Mesodermal cell (in vitro differentiated cells): ENCODE data around the gene WSCD1.

Experiments
- H3K27ac ChIP-seq: 2 replicates; pipeline ENCODE4 v1.7.0; 2013; ENCODE audit warnings: mild to moderate bottlenecking, low read depth, low read length, moderate library complexity; ENCODE audit not compliant: severe bottlenecking
- H3K36me3 ChIP-seq: 2 replicates; pipeline ENCODE4 v1.7.1; 2013; ENCODE audit warnings: mild to moderate bottlenecking, low read length, moderate library complexity; ENCODE audit not compliant: control insufficient read depth, insufficient read depth
- H3K4me1 ChIP-seq: one replicate; pipeline ENCODE4 v1.7.1; 2013; ENCODE audit warnings: mild to moderate bottlenecking, low read length; ENCODE audit not compliant: insufficient read depth, control insufficient read depth, poor library complexity, severe bottlenecking
- H3K4me3 ChIP-seq: 2 replicates; pipeline ENCODE4 v1.7.0; 2013; ENCODE audit warnings: low read length, control low read depth, mild to moderate bottlenecking; ENCODE audit not compliant: insufficient read depth, poor library complexity, severe bottlenecking; ENCODE audit errors: extremely low read depth
- H3K9me3 ChIP-seq: 2 replicates; pipeline ENCODE4 v1.7.1; 2013; ENCODE audit warnings: mild to moderate bottlenecking, low read length, moderate library complexity; ENCODE audit not compliant: control insufficient read depth
- WGBS, 2 experiments: methylation state at CpG; one replicate each; pipeline ENCODE4 v1.1.5; 2013; ENCODE audit warnings: missing lambda C conversion rate in 2 of 2; ENCODE audit not compliant: insufficient coverage in 2 of 2; 5-methylcytosine and 5-hydroxymethylcytosine counted together

Gene WSCD1

DNA sequence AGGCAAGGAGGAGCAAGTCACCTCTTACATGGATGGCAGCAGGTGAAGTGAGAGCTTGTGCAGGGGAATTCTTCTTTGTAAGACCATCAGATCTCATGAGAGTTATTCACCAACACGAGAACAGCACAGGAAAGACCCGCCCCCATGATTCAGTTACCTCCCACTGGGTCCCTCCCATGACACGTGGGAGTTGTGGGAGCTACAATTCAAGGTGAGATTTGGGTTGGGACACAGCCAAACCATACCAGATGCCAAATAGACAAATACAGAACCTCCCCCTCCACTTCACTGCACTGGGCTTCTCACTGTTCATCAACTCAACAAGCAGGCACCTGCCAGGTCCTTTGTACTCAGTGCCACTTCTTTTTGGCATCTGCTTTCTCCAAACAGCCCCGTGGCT is 100.2 kb downstream of the WSCD1 start:
- Histone ChIP-seq H3K36me3 (no peaks in the 10 kb centered on the region), H3K27ac (no peak overlapping the region), H3K4me1 (no peaks in the 10 kb centered on the region), H3K9me3 (no peaks in the 10 kb centered on the region), H3K4me3 (no peak overlapping the region)
- WGBS, 2 experiments, result 83 to 94% methylated on average over 2 of the region's 4 CpGs

DNA sequence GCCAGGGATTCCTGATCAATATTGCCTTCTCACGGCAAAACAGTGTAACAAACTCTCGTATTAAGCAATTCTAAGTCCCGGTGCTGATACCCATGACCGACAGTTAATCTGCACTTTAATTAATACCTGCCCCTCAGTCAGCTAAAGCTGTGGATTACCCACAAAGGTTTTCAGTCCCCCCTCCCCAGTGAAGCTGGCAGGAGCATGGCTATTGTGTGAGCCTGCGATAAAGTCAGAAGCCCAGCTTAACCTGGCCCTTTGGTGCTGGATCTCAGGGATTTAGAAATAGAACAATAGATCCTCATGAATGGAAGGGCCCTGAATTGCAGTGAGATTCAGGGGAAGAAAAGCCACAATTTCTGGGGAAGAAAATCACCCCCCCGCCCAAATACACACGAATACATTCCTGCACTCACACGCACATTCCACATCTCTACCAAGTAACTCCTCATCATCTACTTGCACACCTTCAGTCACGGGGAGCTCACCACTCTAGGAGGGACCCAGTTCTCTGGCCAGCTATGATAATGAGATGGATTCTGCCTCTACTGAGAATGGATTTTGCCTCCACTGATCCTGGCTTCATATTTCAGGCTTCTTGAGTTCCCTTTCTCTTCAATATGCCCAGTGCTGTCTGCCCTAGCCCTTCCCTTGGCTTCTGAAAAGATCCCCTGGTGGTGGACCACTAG is 102.6 kb downstream of the WSCD1 start:
- Histone ChIP-seq H3K27ac (no peak overlapping the region), H3K36me3 (no peaks in the 10 kb centered on the region), H3K4me3 (no peak overlapping the region), H3K4me1 (no peaks in the 10 kb centered on the region), H3K9me3 (no peaks in the 10 kb centered on the region)
- 72 to 73% methylated on average over 6 to 8 of the region's 9 CpGs for WGBS, 2 experiments

- no peaks in the 10 kb centered on the region for H3K4me1 ChIP-seq
- no peak overlapping the region for H3K4me3 ChIP-seq
- no peak overlapping the region for H3K27ac ChIP-seq
- H3K36me3 ChIP-seq, result no peaks in the 10 kb centered on the region
- 71 to 80% methylated on average over 1 to 2 of the region's 2 CpGs for WGBS, 2 experiments
- H3K9me3 ChIP-seq, result no peaks in the 10 kb centered on the region
Observed at GRCh38 chr17:6173653-6174052, 103.5 kb downstream of the WSCD1 start.
